Measurements from ENCODE around the gene IPMK. TPM values are rescaled to one million over a fixed set of nuclear protein-coding genes. Genes with fewer than 3 reads are reported as not detected.
A peak's percentile ranks its signal among the peaks of the same experiment; 100 is the strongest.

IPMK gene
- total RNA-seq, 2 donors from 2014 or later, result 1.5 to 7.5 TPM

GRCh38 chr10:58291538-58292174, 24.0 kb upstream of the IPMK start:
- Histone ChIP-seq H3K4me1 (ENCODE audit: control insufficient read depth in 1 of 2, low read depth in 2 of 2) (no peaks in the 10 kb centered on the region), H3K27ac (no peak overlapping the region), H3K27me3 (replicated peaks; ENCODE audit: insufficient read depth) (no peaks in the 10 kb centered on the region), H3K4me3 (no peak overlapping the region), H3K36me3 (no peaks in the 10 kb centered on the region), H3K9me3 (no peaks in the 10 kb centered on the region)
- no peak for ATAC-seq (ENCODE audit: insufficient number of reproducible peaks, low FRiP score, low read depth)
- TF ChIP-seq CTCF (IDR thresholded peaks at IDR 0.05), result peak; percentile 76
- no peak for DNase-seq (ENCODE audit: low spot score)

GRCh38 chr10:58282615-58283014, 14.9 kb upstream of the IPMK start:
- Histone ChIP-seq H3K36me3 (no peaks in the 10 kb centered on the region), H3K4me1 (ENCODE audit: control insufficient read depth in 1 of 2, low read depth in 2 of 2) (no peaks in the 10 kb centered on the region), H3K27me3 (replicated peaks; ENCODE audit: insufficient read depth) (no peaks in the 10 kb centered on the region), H3K27ac (no peak overlapping the region), H3K4me3 (no peak overlapping the region), H3K9me3 (no peaks in the 10 kb centered on the region)
- ATAC-seq (ENCODE audit: insufficient number of reproducible peaks, low FRiP score, low read depth) (no peak), DNase-seq (ENCODE audit: low spot score) (no peak)
- no peak for TF ChIP-seq CTCF (IDR thresholded peaks at IDR 0.05)

GRCh38 chr10:58281092-58281752, 13.5 kb upstream of the IPMK start:
- DNase-seq (ENCODE audit: low spot score) (no peak), ATAC-seq (ENCODE audit: insufficient number of reproducible peaks, low FRiP score, low read depth) (no peak)
- TF ChIP-seq CTCF (IDR thresholded peaks at IDR 0.05), result no peak
- Histone ChIP-seq H3K27me3 (replicated peaks; ENCODE audit: insufficient read depth) (no peaks in the 10 kb centered on the region), H3K4me1 (ENCODE audit: control insufficient read depth in 1 of 2, low read depth in 2 of 2) (no peaks in the 10 kb centered on the region), H3K27ac (no peak overlapping the region), H3K36me3 (no peaks in the 10 kb centered on the region), H3K9me3 (no peaks in the 10 kb centered on the region), H3K4me3 (no peak overlapping the region)

GRCh38 chr10:58280477-58280876, 12.8 kb upstream of the IPMK start:
- Histone ChIP-seq H3K4me1 (ENCODE audit: control insufficient read depth in 1 of 2, low read depth in 2 of 2) (no peaks in the 10 kb centered on the region), H3K9me3 (no peaks in the 10 kb centered on the region), H3K27me3 (replicated peaks; ENCODE audit: insufficient read depth) (no peaks in the 10 kb centered on the region), H3K4me3 (no peak overlapping the region), H3K36me3 (no peaks in the 10 kb centered on the region), H3K27ac (no peak overlapping the region)
- no peak for DNase-seq (ENCODE audit: low spot score)
- no peak for ATAC-seq (ENCODE audit: insufficient number of reproducible peaks, low FRiP score, low read depth)
- TF ChIP-seq CTCF (IDR thresholded peaks at IDR 0.05), result no peak

GRCh38 chr10:58278962-58279307, 11.2 kb upstream of the IPMK start:
- Histone ChIP-seq H3K36me3 (no peaks in the 10 kb centered on the region), H3K9me3 (no peaks in the 10 kb centered on the region), H3K27ac (no peak overlapping the region), H3K27me3 (replicated peaks; ENCODE audit: insufficient read depth) (no peaks in the 10 kb centered on the region), H3K4me1 (ENCODE audit: control insufficient read depth in 1 of 2, low read depth in 2 of 2) (peaks cover 0 to 9% of the 10 kb centered on the region in 2 donors), H3K4me3 (no peak overlapping the region)
- DNase-seq (ENCODE audit: low spot score) (no peak), ATAC-seq (ENCODE audit: insufficient number of reproducible peaks, low FRiP score, low read depth) (no peak)
- no peak for TF ChIP-seq CTCF (IDR thresholded peaks at IDR 0.05)

Data from thoracic aorta (tissue), 2 donors.